GM18502 (cell line): ENCODE measurements around the gene PDIA6.
A peak's percentile ranks its signal among the peaks of the same experiment; 100 is the strongest.
"Not testable (repeated sequence)": the region's sequence is repeated elsewhere in the genome, so short reads cannot be mapped to it uniquely, and the experiment has no call there.

ENCODE experiments used
- ATAC-seq: cut with Tn5 transposase; IDR thresholded peaks from one replicate; pipeline ENCODE4 v1.9.1; 2021; ENCODE audit warnings: mild to moderate bottlenecking; ENCODE audit not compliant: unreplicated experiment, poor library complexity

The PDIA6 gene

GRCh38 chr2:10813163-10814138, 866 bp upstream of the PDIA6 start:
- not testable (repeated sequence) for ATAC-seq

- no peak for ATAC-seq
Observed at GRCh38 chr2:10811517-10811916, 1.1 kb downstream of the PDIA6 start.

- ATAC-seq: peak; percentile 41
Observed at GRCh38 chr2:10810202-10811161, 2.1 kb downstream of the PDIA6 start.

- no peak for ATAC-seq
Observed at GRCh38 chr2:10806543-10806942, 6.0 kb downstream of the PDIA6 start.

GRCh38 chr2:10805990-10806389, 6.6 kb downstream of the PDIA6 start:
- not testable (repeated sequence) for ATAC-seq

GRCh38 chr2:10802657-10803056, 9.9 kb downstream of the PDIA6 start:
- ATAC-seq: no peak

GRCh38 chr2:10800163-10800562, 12.4 kb downstream of the PDIA6 start:
- no peak for ATAC-seq

GRCh38 chr2:10798783-10799182, 13.8 kb downstream of the PDIA6 start:
- ATAC-seq: no peak

- no peak for ATAC-seq
Observed at GRCh38 chr2:10796703-10797102, 15.9 kb downstream of the PDIA6 start.

- no peak for ATAC-seq
Observed at GRCh38 chr2:10795508-10796046, 17.0 kb downstream of the PDIA6 start.

- no peak for ATAC-seq
Observed at GRCh38 chr2:10794876-10795275, 17.7 kb downstream of the PDIA6 start.

- no peak for ATAC-seq
Observed at GRCh38 chr2:10793816-10794215, 18.8 kb downstream of the PDIA6 start.

- no peak for ATAC-seq
Observed at GRCh38 chr2:10792660-10793400, 19.8 kb downstream of the PDIA6 start.

- ATAC-seq: peak; percentile 59
Observed at GRCh38 chr2:10792001-10792634, 20.5 kb downstream of the PDIA6 start.

- ATAC-seq: peak; percentile 92
Observed at GRCh38 chr2:10790228-10790973, 22.2 kb downstream of the PDIA6 start.

GRCh38 chr2:10788855-10789254, 23.7 kb downstream of the PDIA6 start:
- no peak for ATAC-seq

- no peak for ATAC-seq
Observed at GRCh38 chr2:10787176-10787968, 25.2 kb downstream of the PDIA6 start.
